A673 (cell line): ENCODE data around the gene FHL2.

ENCODE experiments used
- EZH2 ChIP-seq: fragments of 200-600 bp; sonication (generic); IDR thresholded peaks from 2 replicates; pipeline ENCODE4 v1.6.1; 2017; ENCODE audit warnings: borderline replicate concordance, low read depth, mild to moderate bottlenecking, mixed read lengths, antibody characterized with exemption, low read length; ENCODE audit not compliant: poor library complexity, severe bottlenecking
- TF ChIP-seq, protein P1 (sequence below): fragments of 300-800, 200-600 bp; sonication (generic); conservative IDR thresholded peaks from 2 replicates; pipeline ENCODE4 v1.5.1; 2017; ENCODE audit warnings: low read depth, mild to moderate bottlenecking, antibody characterized with exemption, low read length, moderate library complexity, mixed read lengths

GRCh38 chr2:105413206-105413605 is 14.4 kb upstream of the FHL2 start:
- TF ChIP-seq, protein P1, sequence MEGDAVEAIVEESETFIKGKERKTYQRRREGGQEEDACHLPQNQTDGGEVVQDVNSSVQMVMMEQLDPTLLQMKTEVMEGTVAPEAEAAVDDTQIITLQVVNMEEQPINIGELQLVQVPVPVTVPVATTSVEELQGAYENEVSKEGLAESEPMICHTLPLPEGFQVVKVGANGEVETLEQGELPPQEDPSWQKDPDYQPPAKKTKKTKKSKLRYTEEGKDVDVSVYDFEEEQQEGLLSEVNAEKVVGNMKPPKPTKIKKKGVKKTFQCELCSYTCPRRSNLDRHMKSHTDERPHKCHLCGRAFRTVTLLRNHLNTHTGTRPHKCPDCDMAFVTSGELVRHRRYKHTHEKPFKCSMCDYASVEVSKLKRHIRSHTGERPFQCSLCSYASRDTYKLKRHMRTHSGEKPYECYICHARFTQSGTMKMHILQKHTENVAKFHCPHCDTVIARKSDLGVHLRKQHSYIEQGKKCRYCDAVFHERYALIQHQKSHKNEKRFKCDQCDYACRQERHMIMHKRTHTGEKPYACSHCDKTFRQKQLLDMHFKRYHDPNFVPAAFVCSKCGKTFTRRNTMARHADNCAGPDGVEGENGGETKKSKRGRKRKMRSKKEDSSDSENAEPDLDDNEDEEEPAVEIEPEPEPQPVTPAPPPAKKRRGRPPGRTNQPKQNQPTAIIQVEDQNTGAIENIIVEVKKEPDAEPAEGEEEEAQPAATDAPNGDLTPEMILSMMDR = no peak
- TF ChIP-seq EZH2 = no peak
